ENCODE data around the gene G6PC1. TPM values are rescaled to one million over a fixed set of nuclear protein-coding genes. Genes with fewer than 3 reads are reported as not detected.

G6PC1 gene
- total and polyA plus RNA-seq, 2 of the 13 experiments (the other 11 are each of a cell fraction or from before 2014, with no cell fraction given): 1.7 to 37.9 TPM

DNA sequence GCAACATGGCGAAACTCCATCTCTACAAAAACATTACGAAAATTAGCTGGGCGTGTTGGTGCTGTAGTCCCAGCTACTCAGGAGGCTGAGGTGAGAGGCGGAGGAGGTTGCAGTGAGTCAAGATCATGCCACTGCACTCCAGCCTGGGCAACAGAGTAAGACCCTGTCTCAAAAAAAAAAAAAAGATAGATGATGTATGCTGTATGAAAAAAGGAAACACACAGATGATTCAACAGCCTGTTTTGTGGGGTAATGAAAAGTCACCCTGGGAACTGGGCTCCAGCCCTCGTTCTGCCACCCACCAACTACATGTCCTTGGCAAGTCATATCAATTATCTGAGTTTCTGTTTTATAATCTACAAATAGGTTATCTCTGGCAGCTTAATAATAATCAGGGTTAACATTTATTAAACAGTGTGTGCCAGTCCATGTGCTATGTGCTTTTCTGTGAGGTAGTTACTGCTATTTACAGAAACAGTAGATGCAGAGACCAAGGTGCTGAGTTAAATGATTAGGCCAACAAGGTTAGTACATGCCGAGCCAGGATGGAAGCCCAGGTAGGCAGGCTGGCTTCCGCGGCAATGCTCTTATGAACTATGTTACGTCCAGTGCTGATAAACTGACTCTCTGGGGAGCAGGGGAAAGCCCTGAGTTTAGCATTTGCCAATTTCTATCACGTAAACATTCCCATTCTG lies 1.1 kb downstream of the G6PC1 start (continued):
- TF ChIP-seq, protein P1, sequence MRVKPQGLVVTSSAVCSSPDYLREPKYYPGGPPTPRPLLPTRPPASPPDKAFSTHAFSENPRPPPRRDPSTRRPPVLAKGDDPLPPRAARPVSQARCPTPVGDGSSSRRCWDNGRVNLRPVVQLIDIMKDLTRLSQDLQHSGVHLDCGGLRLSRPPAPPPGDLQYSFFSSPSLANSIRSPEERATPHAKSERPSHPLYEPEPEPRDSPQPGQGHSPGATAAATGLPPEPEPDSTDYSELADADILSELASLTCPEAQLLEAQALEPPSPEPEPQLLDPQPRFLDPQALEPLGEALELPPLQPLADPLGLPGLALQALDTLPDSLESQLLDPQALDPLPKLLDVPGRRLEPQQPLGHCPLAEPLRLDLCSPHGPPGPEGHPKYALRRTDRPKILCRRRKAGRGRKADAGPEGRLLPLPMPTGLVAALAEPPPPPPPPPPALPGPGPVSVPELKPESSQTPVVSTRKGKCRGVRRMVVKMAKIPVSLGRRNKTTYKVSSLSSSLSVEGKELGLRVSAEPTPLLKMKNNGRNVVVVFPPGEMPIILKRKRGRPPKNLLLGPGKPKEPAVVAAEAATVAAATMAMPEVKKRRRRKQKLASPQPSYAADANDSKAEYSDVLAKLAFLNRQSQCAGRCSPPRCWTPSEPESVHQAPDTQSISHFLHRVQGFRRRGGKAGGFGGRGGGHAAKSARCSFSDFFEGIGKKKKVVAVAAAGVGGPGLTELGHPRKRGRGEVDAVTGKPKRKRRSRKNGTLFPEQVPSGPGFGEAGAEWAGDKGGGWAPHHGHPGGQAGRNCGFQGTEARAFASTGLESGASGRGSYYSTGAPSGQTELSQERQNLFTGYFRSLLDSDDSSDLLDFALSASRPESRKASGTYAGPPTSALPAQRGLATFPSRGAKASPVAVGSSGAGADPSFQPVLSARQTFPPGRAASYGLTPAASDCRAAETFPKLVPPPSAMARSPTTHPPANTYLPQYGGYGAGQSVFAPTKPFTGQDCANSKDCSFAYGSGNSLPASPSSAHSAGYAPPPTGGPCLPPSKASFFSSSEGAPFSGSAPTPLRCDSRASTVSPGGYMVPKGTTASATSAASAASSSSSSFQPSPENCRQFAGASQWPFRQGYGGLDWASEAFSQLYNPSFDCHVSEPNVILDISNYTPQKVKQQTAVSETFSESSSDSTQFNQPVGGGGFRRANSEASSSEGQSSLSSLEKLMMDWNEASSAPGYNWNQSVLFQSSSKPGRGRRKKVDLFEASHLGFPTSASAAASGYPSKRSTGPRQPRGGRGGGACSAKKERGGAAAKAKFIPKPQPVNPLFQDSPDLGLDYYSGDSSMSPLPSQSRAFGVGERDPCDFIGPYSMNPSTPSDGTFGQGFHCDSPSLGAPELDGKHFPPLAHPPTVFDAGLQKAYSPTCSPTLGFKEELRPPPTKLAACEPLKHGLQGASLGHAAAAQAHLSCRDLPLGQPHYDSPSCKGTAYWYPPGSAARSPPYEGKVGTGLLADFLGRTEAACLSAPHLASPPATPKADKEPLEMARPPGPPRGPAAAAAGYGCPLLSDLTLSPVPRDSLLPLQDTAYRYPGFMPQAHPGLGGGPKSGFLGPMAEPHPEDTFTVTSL (CRISPR knock-in tag; IDR thresholded peaks at IDR 0.05; ENCODE audit: borderline replicate concordance): no peak
- no peak for TF ChIP-seq ZBTB7B (CRISPR knock-in tag; IDR thresholded peaks at IDR 0.05)
- peak; percentile 86 for TF ChIP-seq ZNF121 (CRISPR knock-in tag; IDR thresholded peaks at IDR 0.05)
- TF ChIP-seq, protein P2, sequence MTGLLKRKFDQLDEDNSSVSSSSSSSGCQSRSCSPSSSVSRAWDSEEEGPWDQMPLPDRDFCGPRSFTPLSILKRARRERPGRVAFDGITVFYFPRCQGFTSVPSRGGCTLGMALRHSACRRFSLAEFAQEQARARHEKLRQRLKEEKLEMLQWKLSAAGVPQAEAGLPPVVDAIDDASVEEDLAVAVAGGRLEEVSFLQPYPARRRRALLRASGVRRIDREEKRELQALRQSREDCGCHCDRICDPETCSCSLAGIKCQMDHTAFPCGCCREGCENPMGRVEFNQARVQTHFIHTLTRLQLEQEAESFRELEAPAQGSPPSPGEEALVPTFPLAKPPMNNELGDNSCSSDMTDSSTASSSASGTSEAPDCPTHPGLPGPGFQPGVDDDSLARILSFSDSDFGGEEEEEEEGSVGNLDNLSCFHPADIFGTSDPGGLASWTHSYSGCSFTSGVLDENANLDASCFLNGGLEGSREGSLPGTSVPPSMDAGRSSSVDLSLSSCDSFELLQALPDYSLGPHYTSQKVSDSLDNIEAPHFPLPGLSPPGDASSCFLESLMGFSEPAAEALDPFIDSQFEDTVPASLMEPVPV (CRISPR knock-in tag; IDR thresholded peaks at IDR 0.05): peak; percentile 64; the same call in 1 of the 2 replicates
- no peak for TF ChIP-seq DPF2 (CRISPR knock-in tag; IDR thresholded peaks at IDR 0.05; ENCODE audit: borderline replicate concordance, low read depth)
- TF ChIP-seq ZBTB38 (CRISPR knock-in tag; IDR thresholded peaks at IDR 0.05): peak; percentile 92
- TF ChIP-seq ZNF430 (CRISPR knock-in tag; IDR thresholded peaks at IDR 0.05): no peak
- TF ChIP-seq SMYD3 (CRISPR knock-in tag; IDR thresholded peaks at IDR 0.05): peak; percentile 61; the same call in 1 of the 2 replicates
- TF ChIP-seq CAMTA2 (CRISPR knock-in tag; IDR thresholded peaks at IDR 0.05; ENCODE audit: borderline replicate concordance): no peak
- TF ChIP-seq MAZ (IDR thresholded peaks at IDR 0.05; ENCODE audit: borderline replicate concordance, low read depth, low read length): no peak
- TF ChIP-seq MAZ (CRISPR knock-in tag; IDR thresholded peaks at IDR 0.05; ENCODE audit: low read depth): no peak
- TF ChIP-seq HNRNPH1 (optimal IDR thresholded peaks at IDR 0.05; ENCODE audit: low read depth, low read length): no peak

Data from HepG2 (cell line).